HG02870 (cell line): Measurements from ENCODE around the gene ABLIM2.

Experiments
- ATAC-seq: cut with Tn5 transposase; IDR thresholded peaks from one replicate; pipeline ENCODE4 v1.9.1; 2021; ENCODE audit warnings: mild to moderate bottlenecking, moderate library complexity; ENCODE audit not compliant: unreplicated experiment

ABLIM2 gene

DNA sequence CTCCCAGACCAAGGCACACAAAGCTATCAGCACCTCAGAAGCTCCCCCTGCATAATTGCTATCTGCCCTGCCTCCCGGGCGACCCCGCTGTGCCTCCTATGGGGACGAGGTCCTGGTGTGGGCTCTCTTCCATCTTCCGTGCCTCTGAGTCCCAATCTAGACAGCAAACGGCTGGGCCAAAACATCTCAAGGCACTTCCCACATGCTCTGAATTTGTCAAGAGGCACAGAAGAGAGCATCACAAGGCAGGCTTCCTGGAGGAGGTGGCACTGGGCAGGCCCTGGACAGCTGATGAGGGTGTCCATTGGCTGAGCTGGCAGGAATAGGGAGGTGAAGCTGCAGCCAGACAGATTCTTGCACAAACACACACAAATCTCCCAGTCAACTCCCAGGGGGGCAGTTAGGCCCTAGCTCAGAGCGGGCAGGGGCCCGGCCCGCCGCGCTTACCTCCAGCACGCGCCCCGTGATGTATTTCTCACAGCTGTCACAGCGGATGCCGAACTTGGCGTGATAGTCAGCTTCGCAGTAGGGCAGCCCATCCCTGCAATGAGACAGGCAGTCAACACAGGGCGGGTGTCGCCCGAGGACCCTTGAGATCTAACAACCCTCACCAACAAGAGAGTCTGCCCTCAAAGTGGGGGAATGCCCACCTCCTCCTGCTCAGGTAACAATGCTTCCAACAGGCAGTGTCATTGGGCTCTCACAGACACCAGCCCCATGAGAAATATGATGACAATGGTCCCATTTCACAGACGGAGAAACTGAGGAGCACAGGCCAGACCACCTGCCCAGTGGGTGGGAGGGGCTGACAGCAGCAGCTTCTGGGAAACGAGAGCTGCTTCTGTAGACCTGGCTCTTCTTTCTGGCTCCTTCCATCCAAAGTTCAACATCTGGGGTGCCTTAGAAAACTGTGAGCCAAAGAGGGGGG, 81.2 kb downstream of the ABLIM2 start:
- ATAC-seq = no peak

- ATAC-seq = no peak
These were observed 82.6 kb downstream of the ABLIM2 start for GRCh38 chr4:8076023-8076422.

GRCh38 chr4:8073206-8073863, 85.3 kb downstream of the ABLIM2 start:
- ATAC-seq = no peak

- no peak for ATAC-seq
These were observed 86.2 kb downstream of the ABLIM2 start for GRCh38 chr4:8072235-8072968.

DNA sequence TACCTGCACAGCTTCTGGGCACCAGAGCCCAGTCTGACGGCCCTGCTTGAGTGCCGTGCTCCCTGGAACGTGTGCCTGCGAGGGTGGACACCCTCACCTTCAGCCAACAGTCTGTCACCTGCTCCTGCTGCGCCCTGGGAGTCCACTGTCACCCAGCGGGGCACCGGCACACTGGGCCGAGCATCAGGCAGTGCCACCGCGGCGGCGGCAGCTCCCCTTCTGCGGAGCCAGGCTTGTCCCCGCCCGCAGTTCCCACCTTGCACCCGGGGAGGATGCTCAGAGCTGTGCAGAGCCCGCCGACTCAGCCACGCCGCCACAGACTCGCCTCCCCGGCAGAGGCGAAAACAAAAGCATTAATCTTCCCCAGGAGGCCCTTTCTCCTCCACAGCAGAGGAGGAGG, 86.8 kb downstream of the ABLIM2 start:
- ATAC-seq = no peak

DNA sequence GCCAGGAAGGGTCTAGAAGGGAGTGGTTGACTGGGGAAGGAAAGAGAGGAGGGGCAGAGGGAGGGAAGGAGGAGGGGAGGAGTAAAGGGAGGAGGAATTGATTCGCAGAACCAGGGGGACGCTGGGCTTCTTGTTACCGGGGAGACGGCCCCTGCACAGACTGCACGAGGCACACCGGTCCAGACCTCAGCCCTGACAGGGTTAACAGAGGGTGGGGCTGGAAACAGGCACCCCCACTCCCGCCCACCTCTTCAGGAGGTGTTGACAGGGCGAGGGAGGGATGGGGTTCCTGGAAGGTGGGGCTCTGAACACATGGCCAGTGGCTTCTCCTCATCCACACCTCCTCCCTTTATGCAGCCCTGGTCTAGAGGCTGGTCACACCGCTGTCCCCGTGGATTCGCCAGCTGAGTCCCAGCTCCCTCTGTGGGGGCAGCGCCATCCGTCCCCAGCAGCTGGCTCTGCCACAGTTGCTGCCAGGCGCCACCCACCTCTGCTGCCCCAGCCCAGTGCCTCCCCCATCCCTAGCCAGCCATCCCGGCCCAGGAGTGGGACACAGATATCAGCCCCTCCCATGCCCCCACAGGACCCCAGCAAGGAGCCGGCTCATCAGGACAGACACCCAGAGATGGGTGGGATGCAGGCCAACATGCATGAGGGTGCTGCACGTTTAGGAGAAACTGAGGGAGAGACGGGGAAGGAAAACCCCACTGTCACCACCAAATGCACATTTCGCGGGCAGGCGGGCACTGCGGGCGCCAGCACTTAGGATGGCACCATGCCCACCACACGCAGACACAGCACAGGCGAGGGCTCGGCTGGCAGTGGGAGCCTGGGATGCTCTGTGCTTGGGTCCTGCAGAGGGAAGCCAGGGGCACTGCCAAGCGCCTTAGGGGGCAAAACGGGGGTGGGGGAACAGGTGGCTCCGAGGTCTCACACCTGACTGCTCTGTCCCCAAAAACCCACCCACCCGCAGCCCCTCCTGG, 87.6 kb downstream of the ABLIM2 start:
- no peak for ATAC-seq

- ATAC-seq = no peak
These were observed 89.4 kb downstream of the ABLIM2 start for GRCh38 chr4:8069102-8069752.

DNA sequence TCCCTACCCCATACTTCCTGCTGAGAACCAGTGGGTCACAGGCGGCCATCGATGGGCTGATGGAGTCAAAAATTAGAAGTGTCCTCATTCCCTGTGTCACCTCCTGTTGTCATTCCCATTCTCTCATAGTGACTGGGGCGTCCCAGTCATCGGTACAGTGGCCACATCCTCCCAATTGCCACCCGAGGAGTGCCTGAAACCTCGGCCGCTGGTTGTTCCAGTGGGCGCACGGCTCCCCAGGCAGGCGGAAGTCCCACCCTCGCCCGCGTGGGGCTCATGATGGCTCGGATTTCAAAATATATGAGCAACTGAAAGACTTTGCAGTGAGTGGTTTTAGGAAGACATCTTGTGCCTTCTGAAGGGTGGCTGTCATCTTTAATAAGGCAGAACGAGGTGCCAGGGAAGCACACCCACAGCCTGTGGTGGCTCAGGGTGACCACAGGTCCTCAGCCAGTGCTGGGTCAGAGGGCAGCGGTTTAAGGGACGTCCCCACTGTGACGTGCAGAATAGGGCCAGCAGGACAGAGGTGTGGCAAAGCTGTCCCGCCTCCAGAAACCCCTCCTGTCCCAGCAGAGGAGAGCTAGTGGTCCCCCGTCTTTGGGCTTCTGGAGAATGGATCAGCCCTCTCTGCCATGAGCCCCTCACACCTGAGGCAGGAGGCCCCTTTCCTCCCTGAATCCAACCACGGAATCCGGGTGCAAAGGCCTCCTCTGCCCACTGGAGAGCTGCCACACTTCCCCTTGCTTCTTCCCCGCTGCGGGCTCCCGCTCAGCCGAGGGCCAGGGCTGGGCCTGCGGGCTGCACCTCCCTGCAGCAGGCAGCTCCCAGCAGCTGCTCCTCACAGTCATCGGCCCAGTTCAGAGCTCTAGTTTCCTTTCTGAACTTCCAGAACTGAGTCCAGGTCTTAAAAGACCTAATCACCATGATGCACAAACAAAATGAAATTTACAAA, 90.4 kb downstream of the ABLIM2 start:
- ATAC-seq = no peak

GRCh38 chr4:8067274-8067936, 91.2 kb downstream of the ABLIM2 start:
- ATAC-seq = no peak

- ATAC-seq = no peak
These were observed 92.2 kb downstream of the ABLIM2 start for GRCh38 chr4:8066336-8066931.

DNA sequence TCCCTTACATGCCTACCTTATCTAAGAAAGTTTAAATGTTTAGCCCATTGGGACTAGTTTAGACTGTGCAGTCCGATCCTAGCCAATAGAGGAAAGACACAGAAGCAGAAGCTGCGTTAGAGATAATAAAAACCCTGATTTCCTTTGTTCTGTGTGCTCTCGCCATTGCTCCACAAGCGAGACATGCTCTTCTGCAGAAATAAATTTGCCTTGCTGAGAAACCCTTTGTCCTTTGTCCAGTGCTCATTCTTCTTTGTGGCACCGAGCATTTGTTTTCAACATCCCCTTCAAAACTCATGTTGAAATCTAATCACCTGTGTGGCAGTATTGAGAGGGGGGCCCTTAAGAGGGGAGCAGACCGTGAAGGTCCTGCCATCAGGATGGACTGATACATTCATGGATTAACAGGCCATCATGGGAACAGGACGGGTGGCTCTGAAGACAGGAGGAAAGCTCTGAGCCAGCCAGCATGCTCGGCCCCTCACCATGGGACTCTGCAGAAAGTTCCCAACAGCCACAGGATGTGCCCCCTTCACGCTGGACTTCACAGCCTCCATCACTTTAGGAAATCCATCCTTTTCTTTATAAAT, 94.5 kb downstream of the ABLIM2 start:
- no peak for ATAC-seq

DNA sequence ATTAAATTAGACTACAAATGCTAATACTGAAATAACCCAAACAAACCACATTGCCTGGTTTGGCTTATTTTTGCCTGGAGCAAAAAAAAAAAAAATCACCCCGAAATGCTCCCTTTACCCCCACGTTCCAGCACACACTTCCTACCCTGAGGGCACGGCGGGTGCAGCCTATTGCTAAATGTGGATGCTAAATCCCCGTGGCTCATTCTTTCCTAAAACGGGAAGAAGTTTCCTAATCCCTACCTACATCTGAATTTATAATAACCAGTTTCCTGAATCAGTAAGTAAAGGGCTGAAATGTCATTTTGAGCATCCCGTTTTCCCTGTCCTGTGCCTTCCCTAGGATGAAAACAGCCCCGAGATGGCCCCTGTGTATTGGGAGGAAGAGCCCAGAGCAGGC, 97.0 kb downstream of the ABLIM2 start:
- ATAC-seq = no peak

DNA sequence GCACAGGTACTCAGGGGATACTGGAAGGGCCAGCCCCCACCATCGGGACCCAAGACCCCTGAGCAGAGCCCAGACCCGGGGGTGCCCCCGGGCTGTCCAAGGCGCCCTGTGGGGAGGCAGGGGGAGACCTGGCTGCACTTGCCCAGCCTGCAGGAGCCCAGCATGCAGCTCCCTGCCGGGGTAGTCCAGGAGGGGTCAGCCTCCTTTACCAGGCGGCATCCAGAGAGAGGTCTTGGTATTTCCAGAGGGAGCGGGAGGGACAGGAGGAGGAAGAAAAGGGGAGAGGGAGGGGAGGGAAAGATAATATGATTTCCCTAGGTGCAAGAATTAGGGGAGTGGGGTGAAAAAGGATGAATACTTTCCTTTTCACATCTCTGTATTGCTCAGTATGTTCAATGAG, 97.5 kb downstream of the ABLIM2 start:
- no peak for ATAC-seq

DNA sequence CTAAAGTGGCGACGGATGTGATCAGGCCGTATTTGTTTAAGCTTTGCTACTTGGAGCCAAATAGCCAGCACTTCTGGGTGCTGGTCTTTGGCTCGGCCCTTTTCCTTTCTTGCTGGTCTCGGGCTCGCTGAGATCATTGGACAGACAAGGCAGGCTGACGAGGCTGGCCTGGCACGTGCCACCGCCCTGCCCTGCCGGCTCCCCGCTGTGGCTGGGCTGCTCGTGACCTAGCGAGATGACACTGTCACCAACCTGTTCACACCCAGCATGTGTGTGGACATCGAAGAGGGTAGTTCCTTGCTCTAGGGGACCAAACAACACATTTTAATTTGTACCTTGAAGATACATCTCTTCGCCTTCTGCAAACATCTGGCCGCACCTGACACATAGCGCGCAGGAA, 98.0 kb downstream of the ABLIM2 start:
- ATAC-seq = no peak

DNA sequence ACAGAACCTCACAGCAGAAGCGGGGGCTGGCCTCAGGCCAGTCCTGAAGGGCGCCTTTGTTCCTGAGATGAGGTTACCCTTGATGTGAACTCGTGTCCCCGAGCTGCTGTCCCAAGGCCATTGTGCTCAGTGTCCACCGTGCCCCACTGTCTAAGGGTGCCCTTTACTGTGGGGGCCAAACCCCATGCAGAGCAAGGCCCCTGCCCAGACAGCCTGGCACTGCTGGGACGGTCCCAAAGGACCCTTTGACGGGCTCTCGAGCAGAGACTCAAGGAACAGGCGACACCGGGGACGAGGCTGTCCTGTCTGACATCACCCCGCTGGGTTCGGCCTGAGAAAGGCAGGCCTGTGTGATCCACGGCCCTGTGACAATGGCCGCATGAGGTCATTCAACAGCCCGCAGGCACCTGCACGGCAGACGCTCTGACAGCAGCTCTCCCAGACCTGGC, 100.6 kb downstream of the ABLIM2 start:
- ATAC-seq = no peak

DNA sequence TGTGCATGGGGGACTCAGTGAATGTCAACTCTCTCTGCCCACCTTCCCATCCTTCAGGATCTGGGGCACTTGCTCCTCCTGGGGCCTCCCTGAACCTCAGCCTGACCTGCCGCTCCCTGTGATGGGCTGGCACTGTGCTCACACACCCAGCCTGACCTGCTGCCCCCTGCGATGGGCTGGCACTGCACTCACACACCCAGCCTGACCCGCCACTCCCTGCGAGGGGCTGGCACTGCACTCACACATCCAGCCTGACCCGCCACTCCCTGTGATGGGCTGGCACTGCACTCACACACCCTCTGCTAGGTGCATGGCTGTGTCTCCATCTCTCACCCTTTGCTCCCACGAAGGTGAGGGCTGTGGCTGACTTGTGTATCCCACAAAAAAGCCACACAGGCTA, 103.4 kb downstream of the ABLIM2 start:
- no peak for ATAC-seq

DNA sequence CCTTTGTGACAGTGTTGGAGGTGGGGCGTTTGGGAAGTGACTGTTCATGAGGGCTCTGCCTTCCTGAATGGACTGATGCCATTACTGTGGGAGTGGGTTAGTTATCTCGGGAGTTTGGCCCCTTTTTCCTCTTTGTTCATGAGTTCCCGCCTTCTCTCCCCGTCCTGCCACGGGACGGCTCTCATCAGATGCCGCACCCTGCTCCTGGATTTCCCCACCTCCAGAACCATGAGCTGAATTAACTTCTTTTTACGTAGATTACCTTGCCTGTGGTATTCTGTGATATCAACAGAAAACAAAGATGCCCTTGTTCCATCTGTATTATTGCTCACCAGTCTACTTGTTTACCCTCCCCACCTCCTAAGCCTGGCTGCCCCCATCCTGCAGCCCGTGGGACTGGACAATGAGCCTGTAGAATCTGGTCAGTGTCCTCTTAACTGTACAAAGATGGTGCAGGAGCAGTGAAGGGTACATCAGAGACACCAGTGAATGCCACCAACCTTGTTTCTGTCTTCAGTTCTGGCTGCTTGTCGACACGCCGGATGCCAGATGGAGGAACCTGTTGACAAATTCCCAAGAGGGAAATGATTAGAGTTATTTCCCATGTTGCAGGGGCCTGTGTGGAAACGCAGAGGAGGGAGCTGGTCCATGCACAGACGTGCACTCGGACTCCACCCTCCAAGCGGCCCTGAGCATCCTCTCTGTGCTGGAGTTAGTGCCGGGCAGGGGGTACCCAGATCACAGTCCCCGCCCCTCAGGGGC, 104.7 kb downstream of the ABLIM2 start:
- no peak for ATAC-seq
